Raji (cell line): Measurements from ENCODE around the gene TBCD.

Experiments
- POLR2A ChIP-seq: IDR thresholded peaks from 2 replicates; pipeline ENCODE4 v1.6.1; 2011; ENCODE audit warnings: low read depth, low read length, control low read depth; ENCODE audit not compliant: insufficient read depth

TBCD gene

DNA sequence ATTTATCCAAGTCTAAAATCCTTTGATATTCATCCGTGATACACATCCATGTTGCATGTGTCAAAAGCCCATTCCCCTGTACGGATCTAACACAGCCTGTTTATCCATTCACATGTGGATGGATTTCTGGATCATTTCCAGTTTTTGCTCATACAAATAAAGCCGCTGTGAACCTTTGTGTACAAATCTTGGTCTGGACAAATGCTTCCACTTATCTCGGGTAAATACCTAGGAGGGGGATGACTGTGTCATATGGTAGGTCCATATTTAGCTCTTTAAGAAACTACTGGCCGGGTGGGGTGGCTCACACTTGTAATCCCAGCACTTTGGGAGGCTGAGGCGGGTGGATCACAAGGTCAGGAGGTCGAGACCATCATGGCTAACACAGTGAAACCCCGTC, 6.3 kb upstream of the TBCD start:
- no peak for TF ChIP-seq POLR2A

DNA sequence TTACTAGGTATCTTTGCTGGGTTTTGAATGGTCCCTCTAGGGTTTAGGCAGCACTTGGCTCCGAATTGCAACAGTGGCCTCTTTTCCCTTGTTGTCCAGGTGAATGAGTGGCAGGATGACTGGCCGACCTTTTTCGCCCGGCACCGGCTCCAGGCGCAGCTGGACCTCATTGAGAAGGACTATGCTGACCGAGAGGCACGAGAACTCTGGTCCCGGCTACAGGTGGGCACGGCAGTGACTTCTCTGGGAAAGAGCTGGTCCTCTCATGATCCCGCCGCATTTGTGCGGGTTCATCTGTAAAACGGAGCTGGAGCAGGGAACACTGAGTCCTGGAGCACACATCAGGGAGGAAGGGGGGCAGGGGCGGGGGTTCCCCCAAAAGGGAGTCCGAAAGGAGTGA, 3.1 kb upstream of the TBCD start:
- TF ChIP-seq POLR2A: no peak

DNA sequence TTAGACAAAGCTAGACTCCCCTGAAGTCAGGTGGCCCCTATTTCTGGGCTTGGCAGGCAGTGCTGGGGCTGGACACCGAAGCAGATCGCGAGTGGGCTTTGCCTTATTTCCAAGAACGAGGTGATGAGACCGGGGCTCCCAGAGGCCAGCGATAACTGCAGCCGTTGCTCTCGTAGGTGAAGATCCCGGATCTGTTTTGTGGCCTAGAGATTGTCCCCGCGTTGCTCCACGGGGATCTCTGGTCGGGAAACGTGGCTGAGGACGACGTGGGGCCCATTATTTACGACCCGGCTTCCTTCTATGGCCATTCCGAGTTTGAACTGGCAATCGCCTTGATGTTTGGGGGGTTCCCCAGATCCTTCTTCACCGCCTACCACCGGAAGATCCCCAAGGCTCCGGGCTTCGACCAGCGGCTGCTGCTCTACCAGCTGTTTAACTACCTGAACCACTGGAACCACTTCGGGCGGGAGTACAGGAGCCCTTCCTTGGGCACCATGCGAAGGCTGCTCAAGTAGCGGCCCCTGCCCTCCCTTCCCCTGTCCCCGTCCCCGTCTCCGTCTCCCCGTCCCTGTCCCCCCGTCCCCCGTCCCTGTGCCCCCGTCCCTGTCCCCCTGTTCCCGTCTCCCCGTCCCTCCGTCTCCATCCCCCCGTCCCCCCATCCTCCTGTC, 1.5 kb upstream of the TBCD start:
- TF ChIP-seq POLR2A: no peak

DNA sequence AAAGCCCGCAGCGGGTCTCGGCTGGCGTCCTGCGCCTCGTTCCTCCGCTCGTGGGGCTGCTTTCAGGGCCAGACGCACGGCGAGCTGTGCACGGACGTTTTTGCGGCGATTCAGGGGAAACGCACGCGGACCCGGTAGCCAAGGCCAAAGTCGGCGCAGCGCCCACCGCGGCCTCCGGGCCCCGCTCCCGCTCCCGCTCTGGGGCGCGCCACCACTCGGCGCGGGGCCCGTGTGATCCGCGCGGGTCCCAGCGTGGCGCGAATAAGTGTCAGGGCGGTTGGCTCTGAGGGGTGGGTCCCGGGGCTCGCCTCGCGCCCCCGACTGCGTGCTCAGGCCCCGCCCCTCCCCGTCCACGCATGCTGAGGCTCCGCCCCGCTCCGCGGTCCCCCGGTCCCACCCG, 694 bp upstream of the TBCD start:
- no peak for TF ChIP-seq POLR2A

DNA sequence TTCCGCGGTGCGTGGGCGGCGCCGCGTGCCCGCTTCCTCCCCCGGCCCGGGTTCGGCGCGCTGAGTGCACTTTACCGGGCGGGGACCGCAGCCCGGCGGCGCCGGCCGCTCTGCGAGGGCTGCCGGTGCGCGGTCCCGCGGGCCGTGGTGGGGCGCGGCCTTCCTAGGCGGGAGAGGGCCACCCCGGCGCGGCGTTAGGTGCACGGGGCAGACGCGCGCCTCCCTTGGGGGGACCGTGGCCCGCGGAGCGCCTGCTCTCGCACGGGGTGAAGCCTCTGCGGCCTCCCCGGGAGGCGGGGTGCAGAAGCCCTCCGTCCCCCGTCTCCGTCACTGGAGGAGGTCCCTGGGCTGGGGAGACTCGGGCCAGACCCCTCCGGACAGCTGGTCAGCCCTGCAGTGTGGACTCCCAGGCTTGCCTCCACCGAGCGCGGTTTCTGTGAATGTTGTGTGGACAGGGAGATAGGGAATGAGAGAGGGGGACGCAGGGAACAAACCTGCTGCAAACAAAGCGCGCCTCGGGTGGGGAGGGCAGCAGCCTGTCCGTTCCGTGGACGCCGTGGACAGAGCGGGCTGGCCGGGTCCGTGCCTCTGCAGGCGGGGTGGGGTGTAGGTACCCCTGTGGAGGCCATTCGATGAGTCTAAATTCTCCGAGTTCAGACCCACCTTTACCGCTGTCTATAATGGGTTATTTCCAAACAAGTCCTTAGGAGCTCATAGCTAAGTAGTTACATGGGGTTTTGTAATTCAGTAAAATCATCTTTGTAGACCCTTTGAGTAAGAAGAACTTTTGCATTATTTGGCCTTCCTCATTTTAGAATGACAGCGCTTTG, 721 bp downstream of the TBCD start:
- no peak for TF ChIP-seq POLR2A

DNA sequence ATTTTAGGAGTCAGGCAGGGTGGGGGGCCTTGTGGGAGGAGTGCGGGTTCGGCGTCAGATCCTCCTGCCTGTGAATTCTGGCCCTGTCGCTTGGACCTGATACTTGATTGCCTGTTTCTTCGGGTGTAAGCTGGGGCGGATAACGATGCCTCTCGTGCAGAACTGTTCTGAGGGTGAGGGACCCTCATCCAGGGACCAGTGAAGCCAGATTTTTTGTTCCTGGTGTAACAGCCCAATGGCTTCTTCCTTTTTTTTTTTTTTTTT, 1.3 kb downstream of the TBCD start:
- no peak for TF ChIP-seq POLR2A

DNA sequence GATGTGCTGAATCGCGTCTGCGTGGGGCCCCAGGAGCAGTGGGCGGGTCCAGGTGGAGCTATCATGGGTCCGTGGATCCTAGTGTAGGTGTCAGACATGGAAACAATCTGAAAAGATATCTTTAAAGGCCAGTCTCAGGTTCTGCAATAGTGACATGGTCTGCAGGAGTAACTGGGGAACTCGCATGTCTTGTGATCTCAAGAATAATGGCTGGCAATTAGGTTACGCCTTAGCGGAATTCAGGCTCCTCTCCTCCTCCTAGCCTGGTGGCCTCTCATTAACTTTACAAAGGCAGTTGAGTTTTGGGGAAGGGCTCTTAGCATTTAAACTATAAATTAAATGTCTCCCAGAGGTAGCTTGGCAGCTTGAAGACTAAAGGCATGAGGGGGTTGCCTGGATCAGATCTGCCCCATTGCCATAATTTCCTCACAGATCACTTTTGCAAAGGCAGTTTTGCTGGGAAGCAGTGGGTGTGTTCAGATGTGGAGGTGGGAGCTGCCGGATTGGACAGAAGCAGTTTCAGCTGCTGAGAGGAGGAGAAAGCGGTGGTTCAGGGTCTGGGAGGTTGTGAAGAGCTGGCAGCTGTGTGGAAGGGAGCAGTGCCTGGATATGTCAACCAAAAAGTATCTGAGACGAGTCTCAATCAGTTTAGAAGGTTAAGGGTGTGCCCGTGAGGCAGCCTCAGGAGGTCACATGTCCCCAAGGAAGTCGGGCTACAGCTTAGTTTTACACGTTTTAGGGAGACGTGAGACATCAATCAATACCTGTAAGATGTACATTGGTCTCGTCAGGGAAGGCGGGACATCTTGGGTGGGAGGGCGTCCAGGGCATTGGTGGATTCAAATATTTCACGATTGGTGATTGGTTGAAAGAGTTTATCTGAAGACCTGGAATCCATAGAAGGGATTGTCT, 2.7 kb downstream of the TBCD start:
- no peak for TF ChIP-seq POLR2A

DNA sequence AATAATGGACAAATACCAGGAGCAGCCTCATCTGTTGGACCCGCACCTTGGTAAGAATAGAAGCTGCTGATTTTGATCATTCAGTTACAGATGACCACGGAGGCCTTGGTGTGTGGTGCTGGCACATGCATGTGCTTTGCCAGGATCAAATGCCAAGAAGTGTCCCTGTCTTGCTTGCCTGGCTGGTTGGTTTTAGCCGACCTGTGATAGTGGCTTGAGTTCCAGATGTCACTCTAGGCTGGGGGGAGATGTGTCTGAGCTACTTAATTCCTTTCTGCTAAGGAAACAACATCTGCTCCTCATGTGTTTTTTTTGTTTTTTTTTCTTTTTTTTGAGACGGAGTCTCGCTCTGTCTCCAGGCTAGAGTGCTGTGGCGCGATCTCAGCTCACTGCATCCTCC, 4.3 kb downstream of the TBCD start:
- TF ChIP-seq POLR2A: no peak

DNA sequence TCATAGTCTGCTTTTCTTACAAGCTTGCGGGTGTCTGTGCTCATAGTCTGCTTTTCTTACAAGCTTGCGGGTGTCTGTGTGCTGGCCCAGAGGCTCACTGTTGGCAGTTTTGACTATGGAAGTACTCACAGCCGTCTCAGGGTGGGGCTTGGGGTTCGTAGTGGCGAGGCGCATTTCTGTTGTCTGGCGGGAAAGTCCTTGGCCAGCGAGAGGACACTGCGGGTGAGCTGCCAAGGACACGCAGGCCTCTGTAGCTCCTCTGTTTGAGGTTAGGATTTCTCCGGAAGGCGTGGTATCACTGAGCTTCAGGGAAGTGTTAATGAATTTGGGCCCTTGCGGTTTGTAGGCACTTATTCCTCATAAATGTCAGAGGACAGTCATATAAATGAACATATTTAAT, 13.5 kb downstream of the TBCD start:
- TF ChIP-seq POLR2A: no peak

DNA sequence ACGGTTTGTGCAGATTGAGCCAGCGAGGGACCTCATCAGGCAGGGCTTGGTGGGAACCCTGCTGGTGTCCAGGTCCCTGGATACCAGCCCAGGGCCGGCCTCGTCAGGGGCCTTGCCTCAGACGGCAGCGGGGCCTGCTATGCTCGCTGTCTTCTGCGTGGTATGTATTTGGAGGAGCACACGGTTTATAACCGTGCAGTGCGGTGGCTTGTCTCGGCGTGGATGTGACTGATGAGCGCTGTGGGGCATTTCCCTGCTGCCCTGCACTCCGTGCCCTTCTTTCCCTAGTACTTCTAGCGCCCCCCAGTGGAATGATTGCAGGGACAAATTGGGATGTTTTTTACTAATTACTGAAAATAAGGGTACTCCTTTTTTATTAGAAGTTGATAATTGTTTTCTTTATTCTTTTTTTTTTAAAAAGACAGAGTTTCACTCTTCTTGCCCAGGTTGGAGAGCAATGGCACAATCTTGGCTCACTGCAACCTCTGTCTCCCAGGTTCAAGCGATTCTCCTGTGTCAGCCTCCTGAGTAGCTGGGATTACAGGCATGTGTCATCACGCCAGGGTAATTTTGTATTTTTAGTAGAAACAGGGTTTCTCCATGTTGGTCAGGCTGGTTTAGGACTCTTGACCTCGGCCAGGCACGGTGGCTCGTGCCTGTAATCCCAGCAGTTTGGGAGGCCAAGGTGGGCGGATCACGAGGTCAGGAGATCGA, 15.3 kb downstream of the TBCD start:
- TF ChIP-seq POLR2A: no peak

DNA sequence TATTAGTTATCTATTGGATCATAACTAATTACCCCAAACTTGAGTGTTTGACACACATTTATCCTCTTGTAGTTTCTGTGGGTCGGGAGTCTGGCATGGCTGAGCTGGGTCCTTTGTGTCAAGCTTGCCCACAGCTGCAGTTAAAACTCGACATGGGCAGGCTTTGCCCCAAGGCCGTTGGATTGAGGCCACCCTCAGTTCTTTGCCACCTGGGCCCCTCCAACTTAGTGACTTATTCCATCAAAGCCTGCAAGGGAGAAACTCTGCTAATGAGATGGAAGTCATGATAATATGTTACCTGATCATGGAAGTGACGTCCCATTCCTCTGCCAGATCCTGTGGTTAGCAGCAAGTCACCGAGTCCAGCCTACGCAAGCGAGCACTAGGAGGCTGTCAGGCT, 17.2 kb downstream of the TBCD start:
- no peak for TF ChIP-seq POLR2A

DNA sequence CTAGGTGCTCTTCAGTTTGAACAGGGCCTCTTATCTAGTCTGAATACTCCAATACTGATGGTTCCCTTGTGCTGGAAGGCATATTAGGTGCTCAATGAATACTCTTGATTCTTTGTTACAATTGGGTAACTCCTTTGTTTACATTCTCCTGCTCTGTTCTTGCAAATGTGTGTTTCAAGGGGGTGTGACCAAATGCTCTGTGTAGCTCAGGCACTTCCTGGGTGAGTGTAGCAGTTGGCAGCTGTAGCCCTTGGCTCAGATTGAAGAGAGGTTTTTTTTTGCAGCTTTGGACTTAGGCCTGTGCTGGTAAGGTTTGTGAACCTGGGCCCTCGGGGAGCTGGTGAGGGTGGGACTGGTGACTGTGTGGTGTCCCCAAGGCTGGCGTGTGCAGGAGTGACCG, 20.2 kb downstream of the TBCD start:
- no peak for TF ChIP-seq POLR2A

DNA sequence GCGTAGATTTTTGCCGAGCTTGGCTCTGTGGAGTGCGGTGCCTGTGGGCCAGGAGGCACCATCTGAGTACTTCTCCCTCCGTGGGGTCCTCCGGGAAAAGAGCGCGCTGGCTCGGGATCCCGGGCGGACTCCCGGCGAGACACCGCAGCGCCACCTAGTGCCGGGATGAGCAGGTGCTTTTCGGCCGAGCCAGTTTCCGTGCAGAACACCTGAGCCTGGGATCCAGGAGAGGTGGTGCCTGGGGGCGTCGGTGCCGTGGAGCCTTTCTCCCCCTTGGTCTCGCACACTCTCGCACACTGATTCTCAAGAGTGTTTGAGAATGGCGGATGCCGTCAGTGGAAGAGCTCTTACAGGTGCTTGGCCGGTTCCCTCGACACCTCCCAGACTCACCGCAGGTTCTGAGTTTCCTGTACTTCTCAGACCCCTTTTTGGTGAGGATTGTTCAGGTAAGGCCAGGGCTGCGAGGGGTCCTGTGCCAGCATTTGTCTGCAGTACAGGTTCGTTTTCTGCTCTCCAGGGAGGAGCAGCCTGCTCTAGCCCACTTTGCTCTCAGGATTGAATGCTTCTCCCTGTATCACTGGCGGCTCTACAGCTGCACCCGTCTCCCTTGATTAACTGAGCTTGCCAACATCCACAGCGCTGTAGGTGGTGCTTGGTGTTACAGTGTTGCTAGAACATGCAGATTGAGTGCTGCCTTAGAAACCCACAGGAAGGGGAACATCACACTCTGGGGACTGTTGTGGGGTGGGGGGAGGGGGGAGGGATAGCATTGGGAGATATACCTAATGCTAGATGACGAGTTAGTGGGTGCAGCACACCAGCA, 23.3 kb downstream of the TBCD start:
- TF ChIP-seq POLR2A: no peak

DNA sequence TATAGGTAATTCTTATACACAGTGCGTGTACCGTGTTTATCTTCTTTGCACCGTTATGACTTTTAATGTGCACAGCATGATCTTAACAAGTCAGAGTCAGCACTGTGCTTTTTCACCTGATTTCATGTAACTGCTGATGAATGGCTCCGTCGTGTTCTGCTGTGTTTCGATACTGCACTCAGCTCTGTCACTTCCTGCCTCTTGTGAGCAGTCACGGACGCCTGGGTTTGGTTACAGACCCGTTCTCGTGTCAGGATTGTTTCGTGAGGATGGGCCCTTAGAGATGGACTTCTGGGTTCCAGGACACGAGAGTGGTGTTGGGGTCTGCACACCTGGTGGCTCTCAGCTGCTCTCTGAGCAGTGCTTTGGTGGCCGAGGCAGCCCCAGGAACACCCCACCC, 24.6 kb downstream of the TBCD start:
- no peak for TF ChIP-seq POLR2A
